HG03520 (cell line): ENCODE data around the gene SH3YL1.

Source experiments
- ATAC-seq: cut with Tn5 transposase; IDR thresholded peaks from one replicate; pipeline ENCODE4 v1.9.1; 2021; ENCODE audit warnings: mild to moderate bottlenecking, moderate library complexity; ENCODE audit not compliant: unreplicated experiment

The SH3YL1 gene

DNA sequence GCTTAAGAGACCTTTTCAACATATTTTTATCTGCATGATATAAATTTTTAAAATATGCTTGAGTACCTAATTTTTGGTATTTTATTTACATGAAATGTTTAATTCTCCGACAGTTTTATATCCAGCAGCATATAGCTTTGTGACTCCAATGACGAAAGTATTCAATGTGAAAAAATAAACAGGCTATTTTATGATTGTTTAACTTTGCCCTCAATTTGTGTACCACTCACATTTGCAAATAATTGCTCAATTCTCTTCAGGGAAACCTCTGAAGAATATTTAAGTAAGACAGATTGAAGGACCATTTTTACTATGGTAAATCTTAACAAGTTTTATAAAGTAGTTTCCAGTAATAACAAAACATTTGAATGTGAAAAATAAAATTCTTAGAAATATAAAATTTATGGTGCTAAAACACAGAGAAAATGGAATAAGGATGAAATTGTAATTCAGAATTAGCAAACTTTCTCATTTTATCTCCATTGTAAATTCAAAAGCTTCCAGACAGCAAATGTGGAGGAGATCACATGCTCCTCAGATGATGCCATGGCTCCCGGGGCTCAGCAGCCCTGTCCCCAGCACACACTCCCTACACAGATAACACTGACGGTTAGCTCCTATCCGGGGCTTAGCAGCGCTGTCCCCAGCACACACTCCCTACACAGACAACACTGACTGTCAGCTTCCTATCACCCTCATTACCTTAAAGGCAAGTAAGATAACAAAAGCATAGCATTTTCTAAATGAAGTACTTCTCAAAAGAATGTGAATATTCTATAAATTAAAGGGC lies 39.7 kb downstream of the SH3YL1 start:
- no peak for ATAC-seq

DNA sequence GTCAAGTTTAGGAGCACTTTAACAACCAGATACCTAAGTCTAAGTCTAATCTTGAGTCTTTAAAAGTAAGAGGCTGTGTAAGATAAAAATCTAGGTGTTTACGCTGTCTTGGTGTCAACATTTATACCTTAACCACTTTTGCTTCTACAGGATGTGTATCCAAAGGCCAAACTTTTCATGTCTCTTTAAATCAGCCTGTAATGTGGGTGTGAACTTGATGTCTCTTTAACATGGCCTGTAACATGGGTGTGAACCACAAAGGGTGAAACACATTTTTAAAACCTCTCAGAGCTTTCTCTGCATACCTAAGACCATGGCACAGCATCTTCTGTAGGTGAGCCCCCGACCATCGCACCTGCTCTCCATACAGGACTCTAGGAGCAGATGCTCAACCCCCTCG lies 40.4 kb downstream of the SH3YL1 start:
- no peak for ATAC-seq

DNA sequence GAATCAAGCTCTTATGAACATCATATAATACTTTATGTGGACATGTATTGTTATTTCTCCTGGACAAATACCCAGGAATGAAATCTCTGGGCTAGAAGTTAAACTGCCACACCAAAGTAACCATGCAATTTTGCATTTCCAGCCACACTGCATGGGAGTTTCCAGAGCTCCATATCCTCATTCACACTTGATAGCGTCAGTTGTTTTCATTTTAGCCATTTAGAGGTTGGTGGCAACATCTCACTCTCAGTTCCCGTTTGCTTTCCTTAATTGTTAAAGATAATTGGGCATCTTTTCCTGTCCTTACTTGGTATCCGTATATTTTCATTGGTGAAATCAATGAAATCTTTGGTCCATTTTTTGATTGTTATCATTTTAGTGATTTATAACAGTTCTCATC lies 47.8 kb downstream of the SH3YL1 start:
- ATAC-seq: no peak

DNA sequence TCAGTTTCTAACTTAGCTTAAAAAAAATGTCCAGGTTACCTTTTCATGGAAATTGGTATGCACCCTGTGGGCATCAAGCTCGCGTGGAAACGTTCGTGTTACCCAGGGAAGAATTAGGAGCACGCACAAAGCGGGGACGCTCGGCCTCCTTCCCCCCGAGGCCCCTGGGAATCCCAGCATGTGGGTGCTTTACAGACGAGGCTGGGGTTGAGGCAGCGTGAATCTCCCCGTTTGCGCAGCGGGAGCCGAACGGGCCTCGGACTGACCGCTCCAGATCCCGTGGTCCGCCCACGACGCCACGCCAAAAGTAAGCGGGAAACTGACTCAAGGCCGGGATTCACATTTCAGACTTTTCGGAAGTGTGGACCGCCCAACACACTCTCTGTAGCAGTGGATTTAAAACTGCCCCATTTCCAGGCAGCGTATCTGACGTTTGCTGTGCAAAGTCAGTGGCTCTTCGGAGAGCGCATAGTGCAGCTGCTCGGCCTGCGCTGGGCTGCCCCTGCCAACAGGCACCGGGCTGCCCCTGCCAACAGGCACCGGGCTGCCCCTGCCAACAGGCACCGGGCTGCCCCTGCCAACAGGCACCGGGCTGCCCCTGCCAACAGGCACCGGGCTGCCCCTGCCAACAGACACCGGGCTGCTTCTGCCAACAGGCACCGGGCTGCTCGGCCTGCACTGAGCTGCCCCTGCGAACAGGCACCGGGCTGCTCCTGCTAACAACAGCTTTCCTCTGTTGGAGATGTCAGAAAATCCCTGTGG lies 49.7 kb downstream of the SH3YL1 start:
- no peak for ATAC-seq

DNA sequence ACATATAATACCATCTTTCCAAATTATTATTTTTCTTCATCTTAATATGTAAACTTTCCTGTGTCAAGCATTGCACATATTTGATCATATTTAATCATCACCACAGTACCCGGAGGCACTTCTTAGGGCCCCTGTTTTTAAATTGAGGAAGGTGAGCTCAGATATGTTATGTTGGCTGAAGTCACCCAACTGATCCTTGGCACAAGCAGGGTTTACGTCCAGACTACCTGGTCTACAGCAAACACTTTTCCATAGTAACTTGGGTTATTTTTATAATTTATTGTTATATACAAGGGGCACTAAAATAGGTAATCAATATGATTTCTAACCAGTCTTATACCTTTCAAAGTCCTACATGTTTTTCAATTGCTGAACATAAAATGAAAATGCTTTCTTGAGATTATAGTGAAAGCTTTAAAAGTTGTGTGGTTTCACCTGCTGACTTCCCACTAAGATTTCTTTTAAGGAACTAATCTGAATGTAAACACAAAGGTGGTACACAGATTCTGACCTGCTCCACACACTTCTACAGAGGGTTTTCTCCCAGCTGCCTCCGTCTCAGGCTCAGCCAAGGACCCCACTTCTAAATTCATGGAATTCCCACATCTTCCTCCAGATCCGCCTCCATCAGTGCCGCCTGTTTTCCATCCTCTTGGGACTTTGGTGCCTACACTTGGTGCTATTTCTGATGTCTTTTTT lies 52.2 kb downstream of the SH3YL1 start:
- ATAC-seq: no peak

DNA sequence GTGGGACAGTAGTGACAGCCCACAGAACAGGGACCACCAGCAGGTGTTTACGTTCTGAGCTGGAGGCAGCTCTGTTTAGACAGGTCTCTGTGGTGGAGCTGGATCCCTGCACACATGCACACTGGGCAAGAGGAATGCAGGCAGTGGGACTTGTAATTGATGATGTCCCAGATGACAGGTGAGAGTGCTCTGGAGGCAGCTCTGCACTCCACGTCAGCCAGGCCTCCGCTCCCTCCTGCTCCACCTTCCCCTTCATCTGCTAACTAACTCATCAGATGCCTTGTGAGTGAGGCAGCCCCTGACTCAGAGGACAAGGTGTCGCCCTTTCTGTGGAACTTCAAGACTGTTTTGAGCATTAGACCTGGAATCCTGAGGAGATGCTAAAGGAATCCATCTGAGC lies 53.2 kb downstream of the SH3YL1 start:
- no peak for ATAC-seq

DNA sequence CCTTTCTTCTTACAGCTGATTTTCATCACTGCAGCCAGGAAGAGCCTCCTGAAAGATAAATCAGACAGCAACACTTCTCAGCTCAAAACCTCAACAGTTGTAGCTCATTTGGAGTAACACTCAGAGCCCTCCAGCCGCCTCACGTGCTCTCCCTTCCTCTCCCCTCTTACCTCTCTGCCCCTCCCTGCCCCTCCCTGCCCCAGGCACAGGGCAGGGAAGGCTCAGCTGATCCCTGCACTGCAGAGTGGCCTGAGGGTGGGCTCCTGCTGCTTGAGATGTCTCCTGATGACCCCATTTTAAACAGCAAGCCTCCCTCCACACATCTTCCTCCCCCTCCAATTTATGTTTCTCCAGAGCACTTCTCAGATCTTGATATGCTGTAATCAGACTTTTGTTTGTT lies 54.4 kb downstream of the SH3YL1 start:
- no peak for ATAC-seq

DNA sequence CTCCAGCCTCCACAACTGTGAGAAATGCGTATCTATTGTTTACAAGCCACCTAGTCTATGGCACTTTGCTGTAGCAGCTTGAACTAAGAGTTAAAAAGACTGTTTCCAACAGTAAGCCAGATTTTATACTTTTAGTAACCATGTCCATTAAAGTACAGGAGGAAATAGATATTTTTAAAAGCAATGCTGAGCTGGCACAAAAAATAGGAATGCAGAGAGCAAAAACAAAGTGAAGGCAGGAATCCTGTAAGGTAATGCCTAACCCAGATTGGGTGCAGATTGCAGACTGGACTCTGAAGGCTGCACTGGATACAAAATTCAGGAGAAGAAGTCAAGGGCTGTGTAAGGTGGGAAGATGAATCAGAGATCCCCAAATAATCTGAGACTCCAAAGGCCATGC lies 55.5 kb downstream of the SH3YL1 start:
- ATAC-seq: no peak

DNA sequence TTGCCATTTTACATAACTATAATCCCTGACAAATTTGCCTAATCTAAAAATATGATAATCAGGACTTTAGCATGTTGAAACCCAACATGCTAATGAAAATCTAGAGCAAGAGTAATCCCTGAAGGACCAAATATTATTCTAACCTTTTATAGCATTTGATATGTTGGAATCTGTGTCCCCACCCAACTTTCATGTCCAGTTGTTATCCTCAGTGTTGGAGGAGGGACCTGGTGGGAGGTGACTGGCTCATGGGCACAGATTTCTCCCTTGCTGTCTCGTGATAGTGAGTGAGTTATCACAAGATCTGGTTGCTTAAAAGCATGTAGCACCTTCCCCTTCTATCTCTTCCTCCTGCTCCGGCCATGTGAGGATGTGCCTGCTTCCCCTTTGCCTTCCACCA lies 59.8 kb downstream of the SH3YL1 start:
- no peak for ATAC-seq

DNA sequence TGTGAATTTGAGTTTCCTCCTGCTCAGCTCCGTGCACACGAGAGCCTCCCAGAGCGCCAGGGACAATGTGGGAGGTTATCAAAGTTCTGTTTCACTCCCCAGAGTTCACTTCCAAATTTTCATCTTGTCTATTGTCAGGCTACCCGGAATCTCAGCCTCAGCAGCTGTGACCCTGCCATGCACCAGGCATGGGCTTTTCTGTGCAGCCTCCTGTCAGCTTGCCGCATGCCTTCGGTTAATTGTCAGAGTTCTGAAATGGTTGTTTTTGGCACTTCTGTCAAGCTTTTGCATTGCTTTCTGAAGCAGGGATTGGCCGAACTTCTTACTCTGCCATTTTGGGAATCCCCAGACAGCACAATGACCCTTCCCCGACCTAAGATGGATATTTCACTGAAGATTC lies 60.4 kb downstream of the SH3YL1 start:
- ATAC-seq: no peak

DNA sequence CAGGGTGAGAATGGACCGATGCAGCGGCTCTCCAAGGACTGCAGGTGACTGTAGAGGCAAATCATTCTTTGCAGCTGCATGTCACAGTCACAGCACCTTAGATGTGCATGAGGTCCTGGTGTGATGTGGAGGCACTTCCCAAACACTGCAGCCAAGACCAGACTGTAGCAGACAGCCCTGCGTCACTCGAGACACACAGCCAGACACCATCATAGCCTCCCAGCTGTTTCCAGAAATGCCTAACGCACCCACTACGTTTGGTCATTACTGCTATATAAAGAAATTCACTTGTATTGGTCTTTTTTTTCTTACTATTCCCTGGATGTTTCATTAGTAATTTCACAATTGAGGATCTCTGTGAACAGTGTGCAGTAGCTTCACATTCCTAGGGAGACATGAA lies 60.9 kb downstream of the SH3YL1 start:
- ATAC-seq: no peak

DNA sequence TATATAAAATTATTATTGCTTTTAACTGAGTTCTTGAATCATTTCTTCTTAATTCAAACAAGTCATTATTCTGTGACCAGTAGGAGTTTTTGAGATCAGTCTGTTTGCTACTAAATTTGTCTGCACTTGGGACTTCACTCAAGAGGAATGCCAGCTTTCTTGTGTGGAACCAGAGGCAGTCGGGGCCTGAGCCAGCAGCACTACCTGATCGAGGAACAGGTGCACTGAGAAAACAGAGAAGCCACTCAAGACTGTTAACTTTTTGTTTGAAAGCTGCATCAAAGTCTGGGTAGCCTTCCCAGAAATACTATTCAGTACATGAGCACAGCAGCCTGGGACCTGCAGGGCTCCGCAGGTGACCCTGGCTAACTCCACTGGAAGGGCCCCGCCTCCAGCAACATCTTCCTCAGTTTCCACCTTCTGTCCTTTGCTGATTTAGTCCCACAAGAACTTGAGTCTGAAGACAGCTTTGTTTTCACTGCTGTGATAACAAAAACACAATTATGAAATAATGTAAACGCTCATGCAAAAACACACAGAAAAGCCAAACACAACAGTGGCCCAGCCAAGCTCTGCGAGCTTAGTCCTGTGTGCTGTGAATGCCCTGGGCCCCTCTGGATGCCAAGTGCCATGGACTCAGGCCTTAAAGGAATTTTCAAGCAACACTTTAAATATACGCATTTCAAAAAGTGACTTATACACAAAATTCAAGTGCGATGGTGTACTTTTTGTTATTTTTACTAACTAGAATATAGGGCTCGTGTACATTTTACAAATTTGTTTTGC lies 62.0 kb downstream of the SH3YL1 start:
- ATAC-seq: no peak

DNA sequence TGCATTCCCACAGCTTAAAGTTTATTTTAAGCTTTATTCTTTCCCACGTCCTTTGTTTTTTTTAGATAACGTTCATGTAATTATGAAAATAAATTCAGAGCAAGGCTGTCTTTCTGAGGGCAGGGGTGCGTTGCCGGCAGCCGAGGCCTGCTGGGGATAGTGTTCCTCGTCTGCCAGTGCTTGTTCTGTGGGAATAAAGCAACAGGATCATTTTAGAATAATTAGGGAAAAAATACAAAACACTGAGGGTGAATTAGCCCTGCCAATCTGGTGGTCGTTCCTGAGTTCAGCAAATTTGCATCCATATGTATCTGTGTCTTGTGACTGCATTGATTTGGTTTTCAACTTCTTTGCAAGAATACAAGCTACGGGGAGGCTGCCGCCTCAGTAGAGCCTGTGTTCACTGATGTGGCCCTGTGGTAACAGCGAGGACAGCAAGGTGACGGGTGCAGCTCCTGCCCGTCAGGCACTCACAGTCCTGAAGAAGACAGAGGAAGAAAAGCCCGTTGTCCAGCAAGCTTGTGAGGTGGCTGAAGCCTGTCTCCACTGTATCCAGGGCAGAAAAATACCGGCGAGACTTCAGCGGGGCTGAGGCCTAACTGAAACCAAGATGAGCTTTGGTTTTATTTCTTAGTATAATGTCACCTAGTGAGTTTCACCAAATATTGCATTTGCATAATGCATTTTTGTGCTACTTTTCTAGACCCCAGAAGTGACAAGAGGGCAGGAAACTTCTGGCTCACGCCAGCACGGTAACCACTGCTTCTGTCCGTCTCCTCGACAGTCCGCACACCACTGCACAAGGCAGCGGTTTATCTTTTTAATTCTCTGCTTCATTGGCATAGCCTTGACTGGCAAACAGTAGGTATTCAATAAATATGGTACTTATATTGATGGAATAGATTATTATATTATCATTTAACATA lies 64.5 kb downstream of the SH3YL1 start:
- no peak for ATAC-seq

DNA sequence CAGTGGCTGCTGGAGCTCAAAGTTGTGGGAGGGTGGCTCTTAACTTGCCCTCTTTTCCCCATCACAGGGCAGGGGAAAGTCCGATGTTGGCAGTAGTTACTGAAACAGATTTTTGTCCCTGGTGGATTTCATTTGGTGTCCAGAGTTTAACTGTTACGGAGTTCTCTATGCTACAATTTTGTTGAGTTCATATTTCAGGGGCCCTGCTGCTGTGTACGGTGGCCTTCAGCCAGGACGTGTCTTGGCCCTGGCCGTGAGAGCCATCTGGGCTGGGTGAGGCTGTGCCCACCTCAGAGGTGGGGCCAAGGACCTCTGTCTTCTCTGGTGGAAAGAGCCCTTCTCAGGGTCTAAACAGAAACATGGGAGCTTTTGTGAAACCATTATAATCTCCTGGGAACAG lies 67.4 kb downstream of the SH3YL1 start:
- no peak for ATAC-seq

DNA sequence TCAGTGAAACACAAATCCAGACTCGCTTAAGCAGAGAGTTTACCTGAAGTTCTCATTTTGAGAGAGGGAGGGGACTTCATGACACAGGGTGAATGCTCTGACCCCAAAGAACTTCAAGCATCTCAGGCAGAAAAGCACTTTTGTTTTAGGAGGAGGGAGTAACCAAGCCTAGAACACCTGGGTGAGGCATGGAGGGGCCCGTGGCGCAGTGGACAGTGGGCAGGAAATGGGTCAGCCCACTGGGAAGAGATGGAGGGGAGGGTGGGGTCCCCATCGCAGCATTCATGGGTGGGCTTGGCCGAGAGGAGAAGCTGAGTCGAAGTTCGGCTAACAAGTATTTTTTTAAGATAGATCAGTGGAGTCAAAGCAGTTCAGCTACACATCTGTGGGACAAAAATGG lies 67.9 kb downstream of the SH3YL1 start:
- ATAC-seq: no peak

DNA sequence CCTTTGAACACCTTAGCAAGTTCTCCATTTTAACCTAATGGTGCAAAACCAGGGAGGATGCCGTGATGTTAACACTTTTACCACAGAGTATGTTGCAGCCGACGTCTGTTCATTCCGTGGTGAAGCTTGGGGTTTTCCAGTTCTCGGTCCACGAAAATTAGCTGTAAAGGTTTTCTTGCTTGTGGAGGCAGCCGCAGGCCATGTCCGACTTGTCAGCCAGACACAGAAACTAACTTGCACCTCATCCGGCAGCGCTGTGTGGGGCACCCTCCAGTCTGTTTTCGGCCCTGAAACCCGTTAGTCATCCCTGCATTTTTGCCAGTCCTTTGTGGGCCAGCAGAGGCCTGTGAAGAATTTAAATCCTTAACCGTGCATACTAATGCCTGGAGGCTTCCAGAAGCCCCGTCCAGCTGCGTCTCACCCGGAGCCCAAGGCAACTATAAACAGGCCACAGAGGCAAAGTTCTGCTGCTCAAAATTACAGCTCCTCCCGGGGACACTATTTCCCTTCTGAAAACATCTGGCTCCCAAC lies 70.6 kb downstream of the SH3YL1 start:
- ATAC-seq: no peak

DNA sequence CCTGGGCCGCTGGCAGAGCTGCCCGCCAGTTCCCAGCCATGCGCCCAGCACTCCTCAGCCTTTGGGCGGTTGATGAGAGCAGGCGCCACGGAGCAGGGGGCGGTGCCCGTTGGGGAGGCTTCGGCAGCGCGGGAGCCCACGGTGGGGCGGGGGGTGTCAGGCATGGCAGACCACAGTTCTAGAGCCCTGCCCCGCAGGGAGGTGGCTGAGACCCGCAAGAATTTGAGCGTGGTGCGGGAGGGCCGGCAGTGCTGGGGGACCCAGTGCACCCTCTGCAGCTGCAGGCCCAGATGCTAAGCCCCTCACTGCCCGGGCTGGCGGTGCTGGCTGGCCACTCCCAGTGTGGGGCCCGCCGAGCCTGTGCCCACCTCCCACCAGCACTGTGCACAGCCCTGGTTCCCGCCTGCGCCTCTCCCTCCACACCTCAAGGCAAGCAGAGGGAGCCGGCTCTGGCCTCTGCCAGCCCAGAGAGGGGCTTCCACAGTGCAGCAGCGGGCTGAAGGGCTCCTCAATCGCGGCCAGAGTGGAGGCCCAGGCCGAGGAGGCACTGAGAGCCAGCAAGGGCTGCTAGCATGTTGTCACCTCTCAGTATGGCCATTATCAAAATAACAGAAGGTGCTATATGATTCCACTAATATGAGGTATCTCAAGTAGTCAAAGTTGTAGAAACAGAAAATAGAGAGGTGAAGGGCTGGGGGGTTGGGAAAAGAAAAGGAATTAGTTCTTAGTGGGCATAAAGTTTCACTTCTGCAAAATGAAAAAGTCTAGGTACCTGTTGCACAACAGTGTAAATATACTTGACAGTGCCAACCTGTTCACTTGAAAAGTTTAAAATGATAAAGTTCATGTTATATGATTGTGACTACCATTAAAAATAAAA lies 72.3 kb downstream of the SH3YL1 start:
- ATAC-seq: no peak

DNA sequence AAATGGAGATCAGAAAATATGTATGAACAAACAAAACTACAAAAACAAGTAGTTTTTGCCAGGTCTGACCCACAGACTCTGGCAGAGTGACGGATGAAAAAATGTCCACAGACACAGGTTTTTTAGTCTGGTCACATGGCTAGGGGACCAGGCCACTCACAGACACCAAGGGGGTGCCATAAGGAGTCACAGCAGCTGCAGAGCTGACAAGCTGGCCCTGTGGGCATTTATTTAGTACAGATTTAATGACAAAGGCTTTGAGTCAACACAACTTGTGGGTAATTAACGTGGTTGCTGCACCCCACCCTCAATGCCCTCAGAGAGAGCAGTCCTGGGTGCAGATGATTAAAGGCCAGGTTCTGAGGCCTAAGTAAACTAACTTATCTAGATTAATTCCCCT lies 76.0 kb downstream of the SH3YL1 start:
- no peak for ATAC-seq

DNA sequence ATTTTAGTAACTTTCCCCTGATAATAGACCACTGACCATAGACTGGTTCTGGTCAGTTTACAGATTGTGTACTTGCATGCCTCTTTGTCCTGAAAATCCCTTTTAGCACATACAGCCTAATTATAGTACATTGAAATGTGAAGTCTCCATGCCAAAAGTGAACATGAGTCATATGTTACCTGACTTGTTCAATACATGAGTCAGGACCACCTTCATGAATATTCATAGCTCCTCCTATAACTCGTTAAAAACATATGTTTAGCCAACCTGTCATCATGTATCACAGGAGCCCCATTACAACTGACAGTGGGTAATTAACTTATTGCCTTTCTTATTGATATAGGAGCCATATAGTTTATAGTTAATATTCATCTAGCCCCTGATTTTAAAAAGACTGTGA lies 78.6 kb downstream of the SH3YL1 start:
- no peak for ATAC-seq
